HG03108 (cell line): ENCODE data around the gene ST6GALNAC2.
"Not testable (repeated sequence)": the region's sequence is repeated elsewhere in the genome, so short reads cannot be mapped to it uniquely, and the experiment has no call there.

ENCODE experiments used
- ATAC-seq: cut with Tn5 transposase; IDR thresholded peaks from one replicate; pipeline ENCODE4 v1.9.1; 2021; ENCODE audit warnings: moderate library complexity; ENCODE audit not compliant: unreplicated experiment

Gene ST6GALNAC2

DNA sequence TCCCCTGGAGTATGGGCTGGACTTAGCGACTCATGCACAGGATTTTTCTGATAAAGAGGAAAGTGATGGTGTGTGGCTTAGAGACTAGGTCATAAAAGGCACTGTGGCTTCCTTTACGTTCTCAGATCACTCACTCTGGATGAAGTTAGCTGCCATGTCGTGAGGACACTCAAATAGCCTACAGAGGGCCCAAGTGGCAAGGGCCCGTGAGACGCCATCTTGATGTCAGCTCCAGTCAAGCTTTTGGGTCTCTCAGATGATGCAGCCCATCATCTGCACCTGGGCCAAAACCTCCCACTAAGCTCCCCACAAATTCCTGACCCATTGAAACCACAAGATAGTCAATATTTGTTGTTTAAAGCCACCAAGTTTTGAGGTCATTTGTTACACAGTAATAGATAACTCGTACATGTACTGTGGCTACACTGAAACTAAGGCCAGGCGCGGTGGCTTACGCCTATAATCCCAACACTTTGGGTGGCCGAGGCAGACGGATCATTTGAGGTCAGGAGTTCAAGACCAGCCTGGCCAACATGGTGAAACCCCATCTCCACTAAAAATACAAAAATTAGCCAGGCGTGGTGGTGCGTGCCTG, 14.7 kb downstream of the ST6GALNAC2 start:
- ATAC-seq: no peak

DNA sequence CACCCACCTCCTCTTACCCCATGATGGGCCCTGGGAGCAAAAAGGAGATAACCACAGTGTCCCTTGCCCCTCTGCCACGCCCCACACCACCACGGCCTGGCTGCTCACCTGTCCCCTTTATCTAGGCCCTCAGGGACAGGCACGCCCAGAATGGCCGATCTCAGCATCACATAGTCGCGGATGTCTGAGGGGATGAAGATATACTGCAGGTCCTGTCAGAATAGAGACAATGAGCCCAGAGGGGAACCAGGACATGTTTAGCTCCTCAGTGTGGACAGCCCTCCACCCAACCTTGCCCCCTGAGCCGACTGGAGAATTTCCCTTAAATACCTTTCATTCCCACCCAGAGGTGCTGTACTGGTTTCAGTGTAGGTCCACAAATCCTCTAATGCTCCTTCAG, 15.2 kb downstream of the ST6GALNAC2 start:
- ATAC-seq: no peak

DNA sequence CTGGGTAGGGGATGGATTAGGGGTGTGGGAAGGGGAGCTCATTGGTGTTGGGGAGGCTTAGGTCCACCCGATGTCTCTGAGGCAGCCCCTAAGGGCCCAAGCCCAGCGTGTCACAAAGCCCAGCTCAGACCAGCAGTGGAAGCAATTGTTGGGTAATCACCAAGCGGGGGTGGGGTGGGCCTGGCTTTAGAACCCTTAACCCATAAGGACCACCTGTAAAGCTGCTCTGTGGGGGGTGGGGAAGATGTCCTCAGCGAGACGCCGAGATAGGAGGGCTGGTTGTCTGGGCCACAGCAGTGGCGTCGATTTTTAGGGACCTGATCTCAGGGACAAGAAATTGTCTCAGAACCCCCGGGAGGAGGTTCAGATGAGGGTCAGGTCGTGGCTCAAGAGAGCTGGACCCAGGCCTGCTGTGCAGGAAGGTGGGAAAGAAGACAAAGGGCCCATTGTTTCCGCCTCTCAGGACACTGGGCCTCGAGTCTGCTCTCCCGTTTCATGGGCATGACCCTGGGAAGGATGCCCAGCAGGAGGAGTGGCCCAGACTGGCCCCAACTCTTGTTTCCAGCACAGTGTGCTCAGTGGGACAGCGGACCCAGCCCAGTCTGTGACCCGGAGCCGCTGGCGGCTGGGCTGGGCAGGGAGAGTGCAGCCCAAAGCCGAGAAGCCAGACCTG, 15.9 kb downstream of the ST6GALNAC2 start:
- ATAC-seq: no peak

DNA sequence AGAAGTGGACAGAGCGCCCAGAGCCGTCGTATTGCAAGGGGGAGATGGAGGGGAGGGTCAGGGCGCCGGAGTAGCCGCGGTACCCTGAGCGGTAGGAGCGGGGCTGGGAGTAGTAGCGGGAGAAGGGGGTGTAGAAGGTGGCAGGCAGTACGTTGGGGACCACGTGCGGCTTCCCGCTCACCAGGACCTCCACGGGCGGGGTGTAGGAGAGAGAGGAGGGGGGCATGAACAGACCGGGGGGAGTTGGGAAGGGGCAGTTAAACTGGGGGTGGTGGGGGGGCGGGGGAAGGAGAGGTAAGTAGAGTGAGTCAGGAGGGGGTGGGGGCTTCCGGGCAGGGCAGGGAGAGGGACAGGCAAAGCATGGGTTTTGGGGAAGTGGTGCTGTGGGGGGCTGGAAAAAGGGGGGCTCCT, 16.8 kb downstream of the ST6GALNAC2 start:
- no peak for ATAC-seq

DNA sequence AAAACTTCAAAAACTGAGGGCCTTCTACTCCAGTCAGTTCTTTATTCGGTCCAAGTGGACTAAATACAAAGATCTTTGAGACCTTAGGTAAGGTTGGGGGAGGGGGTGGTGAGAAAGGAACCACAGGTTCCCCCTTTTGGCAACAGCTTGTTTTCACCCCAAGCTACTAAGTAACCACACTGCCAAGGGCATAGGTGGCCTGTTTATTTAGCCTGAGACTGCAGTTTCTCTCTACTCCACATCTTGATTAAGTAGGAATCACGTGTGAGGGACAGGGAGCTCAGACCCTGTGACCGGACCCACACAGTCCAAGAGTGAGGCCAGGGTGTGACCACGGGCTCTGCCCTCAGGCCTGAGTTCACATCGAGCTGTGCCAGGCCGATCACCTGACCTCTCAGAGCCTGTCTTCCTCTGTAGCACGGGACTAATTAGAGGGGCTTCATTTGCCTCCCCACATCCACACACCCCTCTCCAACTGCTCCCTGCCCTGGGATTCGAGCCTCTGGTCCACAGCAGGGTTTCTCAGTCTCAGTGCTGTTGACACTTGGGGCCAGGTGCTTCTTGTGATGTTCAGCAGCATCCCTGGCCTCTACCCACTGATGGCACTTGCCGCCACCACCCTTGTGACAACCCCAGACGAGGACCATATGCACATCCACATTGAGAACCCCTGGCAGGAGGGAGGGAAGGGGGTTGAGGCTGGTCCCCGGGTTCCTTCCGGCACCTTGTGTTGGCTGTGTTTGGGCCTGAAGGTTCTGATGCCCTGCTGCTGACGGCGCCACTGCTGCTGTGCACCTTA, 17.8 kb downstream of the ST6GALNAC2 start:
- ATAC-seq: no peak

DNA sequence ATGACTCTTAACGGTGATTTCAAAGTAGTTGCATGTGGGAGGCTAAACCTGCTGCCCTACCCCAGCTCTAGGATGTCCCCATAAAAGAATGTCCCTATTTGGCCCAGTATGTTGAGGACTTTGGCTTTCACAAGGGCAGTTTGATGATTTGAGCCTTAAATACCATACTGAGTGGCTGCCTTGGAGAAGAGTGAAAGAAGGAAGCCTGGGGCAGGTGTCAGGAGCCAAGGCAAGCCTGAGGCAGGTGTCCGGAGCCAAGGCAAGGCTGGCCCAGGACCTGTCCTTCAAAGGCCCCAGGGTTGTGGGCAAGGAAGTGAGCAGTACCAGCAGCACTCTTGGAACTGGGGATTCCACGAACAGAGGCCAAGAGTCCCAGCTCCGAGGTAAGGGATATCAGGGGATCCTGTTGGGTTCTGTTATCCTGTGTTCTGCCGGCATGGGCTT, 18.6 kb downstream of the ST6GALNAC2 start:
- no peak for ATAC-seq

DNA sequence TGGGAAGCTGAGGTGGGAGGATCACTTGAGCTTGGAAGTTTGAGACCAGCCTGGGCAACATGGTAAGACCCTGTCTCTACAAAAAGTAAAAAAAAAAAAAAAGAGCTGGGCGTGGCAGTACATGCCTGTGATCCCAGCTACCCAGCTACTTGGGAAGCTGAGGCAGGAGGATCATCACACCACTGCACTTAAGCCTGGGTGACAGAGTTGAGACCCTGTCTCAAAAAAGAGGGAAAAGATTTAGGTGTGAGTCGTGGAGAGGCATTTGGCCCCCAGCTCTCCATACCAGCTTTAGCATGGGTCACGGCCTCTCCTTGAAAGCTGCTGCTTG, 19.1 kb downstream of the ST6GALNAC2 start:
- no peak for ATAC-seq

DNA sequence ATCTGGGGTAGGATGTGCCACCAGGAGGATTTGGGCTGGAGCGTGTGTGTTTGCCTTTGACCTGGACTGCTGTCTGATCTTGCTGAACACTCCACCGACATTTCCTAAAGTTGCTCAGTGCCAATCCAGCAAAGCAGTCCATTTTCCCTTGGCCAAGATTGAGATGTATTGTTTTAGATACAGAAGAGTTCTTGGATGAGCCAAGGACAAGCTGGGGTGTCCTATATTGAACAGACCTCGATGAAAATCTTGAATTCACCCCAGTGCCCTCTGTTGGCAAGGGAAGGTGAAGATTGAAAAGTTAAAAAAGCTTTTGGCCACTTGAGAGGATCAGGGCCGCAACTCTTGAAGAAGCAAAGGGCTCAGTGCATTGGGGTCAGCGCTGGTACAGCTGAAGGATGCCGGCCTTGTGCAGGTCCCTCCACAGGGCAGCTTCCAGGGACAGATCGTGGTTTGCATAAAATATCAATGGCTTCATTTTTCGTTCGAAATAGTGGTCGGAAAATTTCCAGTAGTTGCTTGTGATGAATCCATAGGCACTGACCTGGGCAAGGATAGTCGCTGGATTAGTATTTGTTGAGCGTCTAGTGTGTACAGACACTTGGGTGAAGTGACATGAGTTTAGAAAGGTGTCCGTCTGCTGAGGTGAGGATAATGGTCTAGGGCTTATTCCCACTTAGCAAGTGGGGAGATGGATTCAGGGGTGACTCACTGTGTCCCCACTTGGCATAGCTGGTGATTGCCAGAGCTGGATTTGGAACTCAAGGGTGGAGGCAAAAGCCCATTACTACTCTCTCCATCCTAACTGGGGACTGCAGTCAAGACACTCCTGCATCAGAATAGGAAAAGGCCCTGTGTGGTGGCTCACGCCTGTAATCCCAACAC, 19.7 kb downstream of the ST6GALNAC2 start:
- ATAC-seq: no peak

DNA sequence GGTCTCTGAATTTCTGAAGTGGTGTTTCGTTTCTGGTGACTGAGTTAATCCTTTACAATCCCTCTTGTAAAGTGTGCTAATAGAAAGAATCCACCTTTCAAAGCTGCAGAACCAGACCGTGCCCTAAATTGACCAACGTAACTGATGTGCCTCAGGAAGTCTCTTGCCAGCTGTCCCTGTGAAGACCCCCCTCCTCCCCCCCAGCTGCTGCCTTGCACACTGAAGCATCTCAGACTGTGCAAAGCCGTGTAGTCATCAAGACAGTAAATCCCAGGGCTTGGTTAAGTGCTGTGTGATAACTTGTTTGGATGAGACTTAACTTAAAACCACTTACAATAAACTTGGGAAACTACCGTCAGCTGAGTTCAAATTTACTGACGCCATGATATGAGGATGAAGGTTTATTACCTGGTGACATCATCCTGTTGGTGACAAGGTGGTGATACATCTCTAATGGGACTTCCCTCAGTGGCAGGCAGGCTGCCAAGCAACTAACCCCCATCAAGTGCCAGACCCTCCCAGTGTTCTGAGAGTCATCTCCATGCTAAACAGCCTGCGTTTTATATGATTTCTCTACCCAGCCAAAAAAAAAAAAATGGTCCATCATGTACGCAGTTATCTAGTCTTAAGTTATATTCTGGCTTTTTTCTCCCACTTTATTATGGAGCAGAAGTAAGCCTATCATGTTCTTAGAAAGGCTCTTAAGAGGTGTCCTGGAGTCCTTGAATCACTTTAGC, 20.5 kb downstream of the ST6GALNAC2 start:
- not testable (repeated sequence) for ATAC-seq

DNA sequence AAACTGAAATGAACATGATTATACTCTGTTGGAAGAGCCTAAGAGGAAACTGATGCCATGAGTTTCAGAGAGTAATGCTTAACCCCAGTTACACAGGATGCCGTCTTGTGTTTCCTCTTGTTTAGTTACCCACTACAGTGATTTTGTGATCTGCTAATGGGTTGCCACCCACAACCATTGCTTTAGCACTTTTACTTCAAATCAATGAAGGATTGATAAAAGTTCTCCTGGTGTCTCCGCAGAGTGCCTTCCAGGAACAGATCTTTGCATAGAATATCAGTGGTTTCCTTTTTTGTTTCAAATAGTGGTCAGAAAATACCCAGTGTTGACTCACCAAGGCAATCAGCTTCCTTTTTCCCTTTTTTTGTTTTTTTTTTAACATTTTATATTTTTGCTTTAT, 22.3 kb downstream of the ST6GALNAC2 start:
- ATAC-seq: not testable (repeated sequence)

DNA sequence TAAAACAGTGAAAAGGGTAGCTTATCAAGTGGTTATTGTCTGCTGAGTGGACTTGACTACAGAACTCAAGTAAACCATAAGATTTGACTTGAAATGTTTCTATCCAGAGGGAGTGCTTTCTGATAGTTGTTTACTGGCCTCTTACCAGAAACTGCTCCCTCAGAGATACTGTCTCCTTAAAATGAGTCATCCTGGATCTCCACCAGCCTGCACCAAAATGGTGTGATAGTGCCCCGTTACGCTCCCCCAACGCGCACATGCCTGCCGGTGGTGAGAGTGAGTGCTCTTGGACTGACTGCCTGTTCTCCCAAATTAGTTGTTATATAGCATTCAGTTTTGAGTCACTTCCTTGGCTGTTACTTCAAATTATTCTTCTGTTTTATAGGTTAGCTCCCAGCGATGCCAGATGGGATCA, 22.9 kb downstream of the ST6GALNAC2 start:
- no peak for ATAC-seq

DNA sequence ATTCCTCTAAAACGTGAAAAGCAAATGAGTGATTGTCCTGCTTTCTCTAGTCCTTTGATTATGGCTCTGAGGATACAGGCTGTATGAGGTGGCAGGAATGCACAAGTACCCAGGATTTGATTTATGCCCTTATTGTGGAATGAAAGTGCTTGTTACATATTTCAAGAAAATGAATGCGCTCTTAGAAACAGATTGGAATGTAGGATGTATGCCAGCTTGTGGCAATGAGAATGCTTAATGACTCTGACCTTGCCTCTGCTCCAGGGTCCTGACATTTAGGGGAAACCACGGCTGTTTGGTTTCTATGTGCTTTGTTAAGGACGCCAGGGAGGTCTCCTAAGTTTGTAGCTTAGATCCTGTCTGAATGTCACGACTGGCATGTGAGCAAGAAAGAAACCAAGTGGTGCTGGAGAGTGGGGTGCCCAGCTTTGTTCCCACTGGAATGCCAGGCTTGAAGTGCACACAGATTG, 23.8 kb downstream of the ST6GALNAC2 start:
- ATAC-seq: no peak

DNA sequence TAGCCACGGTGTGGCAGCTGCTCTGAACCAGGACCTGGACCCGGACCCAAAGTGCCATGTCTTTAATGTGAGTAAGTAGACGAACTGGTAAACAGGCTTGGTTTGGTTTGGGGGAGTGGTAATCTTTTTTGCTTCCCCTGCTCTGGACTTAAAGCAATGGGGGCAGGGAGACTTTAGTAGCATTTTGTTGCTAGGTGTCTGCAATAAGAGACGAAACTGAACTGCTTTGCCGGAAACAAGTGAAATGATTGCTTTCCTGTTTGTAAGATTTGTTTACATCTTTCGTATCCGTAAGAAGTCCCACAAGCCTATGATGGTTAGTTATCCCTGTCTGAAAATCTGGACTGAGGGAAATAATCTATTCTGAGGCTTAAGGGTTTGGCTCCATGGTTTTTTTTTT, 24.3 kb downstream of the ST6GALNAC2 start:
- ATAC-seq: no peak

DNA sequence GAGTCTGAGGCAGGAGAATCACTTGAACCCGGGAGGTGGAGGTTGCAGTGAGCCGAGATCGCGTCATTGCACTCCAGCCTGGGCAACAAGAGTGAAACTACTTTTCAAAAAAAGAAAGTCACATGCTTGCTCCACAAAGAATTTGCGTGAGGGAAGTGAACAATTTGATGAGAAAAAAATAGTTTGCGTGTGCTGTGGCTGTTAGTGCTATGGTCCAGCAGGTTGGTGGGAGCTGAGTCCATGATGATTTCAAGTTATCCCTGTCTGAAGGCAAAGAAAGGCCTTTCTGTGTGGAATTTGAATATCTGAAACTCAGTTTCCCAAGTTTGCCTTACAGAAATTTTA, 24.8 kb downstream of the ST6GALNAC2 start:
- ATAC-seq: no peak

DNA sequence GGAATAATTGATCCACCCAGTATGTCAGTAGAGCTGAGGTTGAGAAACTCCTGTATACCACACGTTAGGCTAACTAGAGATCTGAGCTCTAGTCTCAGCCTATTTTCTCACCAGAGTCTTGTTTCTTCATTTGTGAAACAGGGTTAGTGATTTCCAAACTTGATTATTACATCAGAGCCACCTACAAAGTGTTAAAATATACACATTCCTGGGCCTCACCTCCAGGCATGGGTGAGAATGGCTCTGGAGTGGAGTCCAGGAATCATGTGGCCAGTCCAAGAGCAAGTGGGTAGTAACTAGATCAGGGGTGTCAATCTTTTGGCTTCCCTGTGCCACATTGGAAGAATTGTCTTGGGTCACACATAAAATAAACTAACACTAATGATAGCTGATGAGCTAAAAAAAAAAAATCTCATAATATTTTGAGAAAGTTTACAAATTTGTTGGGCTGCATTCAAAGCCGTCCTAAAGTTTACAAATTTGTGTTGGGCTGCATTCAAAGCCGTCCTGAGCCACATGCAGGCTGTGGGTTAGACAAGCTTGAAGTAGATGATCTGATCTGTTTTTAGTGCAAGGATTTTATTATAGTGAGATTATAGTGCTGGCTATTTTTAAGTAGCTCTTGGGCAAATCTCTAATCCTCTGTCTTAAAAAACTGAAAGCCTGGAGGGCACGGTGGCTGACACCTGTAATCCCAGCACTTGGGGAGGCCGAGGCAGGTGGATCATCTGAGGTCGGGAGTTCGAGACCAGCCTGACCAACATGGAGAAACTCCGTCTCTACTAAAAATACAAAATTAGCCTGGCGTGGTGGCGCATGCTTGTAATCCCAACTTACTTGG, 25.4 kb downstream of the ST6GALNAC2 start:
- no peak for ATAC-seq

DNA sequence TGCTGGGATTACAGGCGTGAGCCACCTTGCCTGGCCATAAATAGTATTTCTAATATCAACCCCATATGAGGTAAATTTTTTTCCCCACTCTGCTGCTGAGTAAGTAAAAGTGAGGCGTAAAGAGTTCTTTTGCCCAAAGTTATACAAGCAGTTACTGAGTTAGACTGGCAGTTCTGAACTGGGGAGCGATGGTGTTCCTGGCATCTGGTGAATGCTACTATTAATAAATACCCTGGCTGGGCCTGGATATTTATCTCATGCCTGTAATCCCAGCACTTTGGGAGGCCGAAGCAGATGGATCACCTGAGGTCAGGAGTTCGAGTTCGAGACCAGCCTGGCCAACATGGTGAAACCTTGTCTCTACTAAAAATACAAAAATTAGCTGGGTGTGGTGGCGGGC, 26.2 kb downstream of the ST6GALNAC2 start:
- not testable (repeated sequence) for ATAC-seq

DNA sequence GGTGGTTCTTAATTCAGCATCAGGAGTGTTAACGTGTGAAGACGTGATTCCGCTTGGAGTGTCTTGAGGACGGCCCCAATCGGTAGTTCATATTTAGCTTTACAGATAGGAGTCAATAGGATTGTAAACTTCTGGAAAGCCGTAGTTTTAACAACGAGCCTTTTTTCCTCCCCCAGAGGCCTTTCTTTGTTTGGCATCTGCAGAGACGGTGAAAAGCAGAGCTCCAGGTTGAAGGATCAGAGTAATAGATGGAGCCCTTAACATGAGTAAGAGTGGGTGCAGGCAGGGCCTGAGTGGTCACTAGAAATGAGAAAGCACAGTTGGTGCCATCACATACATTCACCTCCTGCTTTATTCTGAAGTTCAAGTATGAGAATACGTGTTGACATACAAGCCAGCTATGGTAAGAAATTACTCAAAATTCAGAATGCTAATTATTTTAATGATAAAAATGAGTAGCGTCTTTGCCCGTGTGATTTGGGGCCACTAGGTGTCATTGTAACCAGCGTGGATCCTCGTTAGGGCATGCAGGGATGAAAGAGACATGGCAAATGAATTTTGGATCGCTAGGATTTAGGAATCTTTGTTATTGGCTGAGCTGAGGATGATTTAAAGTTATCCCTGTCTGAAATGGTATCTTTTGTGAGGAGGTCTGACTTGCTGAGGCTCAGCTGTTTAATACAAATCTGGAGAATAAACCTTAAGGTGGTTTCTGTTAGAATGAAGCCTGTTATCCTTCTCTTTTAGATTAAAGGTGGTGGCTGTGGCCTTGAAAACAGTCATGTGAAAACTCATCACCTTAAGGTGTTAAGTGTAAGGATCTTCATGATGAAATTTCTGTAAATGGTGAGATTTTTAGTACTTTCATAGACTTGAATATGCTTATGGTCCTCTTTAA, 27.2 kb downstream of the ST6GALNAC2 start:
- ATAC-seq: no peak

DNA sequence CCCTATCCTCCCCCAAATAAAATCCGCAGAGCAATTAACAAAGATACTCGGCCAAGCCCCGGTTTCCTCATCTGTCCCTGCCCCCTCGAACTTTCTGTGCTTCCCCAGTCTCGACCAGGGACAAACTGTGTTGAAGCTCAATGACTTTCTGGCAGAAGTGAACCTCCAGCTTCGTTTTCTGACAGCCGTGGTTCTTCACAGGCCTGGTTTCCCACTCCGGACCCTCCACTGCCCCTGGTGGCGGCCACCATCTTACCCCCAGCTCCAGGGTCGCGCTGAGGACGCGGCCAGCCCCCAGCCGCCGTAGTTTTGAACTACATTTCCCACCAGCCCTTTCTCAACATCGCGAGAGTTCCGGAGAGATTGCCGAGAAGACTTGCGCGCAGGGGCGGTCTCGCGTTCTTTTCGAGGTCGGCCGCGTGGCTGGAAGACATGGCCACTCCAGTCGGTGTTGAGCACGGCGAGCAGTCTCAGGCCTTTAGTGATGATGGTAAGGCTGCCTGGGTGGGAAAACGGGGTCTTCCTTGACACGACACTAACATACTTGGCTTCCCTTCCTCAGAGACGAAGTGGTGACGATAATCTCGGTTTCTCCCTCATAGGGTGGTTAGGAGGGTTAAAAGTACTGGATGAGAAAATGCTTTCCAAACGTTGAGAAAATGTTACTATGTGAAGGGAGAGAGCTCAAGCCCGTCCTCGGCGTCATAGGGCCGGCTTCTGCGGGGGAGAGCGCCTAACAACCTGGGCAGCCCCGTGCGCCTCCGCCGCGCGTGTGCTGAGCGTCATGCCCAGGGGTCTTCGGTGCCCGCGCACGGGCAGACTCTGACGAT, 28.1 kb downstream of the ST6GALNAC2 start:
- ATAC-seq: peak; percentile 82
